Adipocyte (in vitro differentiated cells): ENCODE measurements around the gene GPD1.

Experiments
- DNase-seq: peaks from one replicate; pipeline ENCODE4 v3.0.0-alpha.2; 2015; ENCODE audit warnings: low read depth
- H3K27me3 ChIP-seq: replicated peaks from 2 replicates; pipeline ENCODE4 v1.7.0; 2013; ENCODE audit warnings: mild to moderate bottlenecking, low read length, moderate library complexity; ENCODE audit not compliant: control insufficient read depth, insufficient read depth
- H3K36me3 ChIP-seq: 2 replicates; pipeline ENCODE4 v1.7.0; 2013; ENCODE audit warnings: low read length, mild to moderate bottlenecking, moderate library complexity; ENCODE audit not compliant: control insufficient read depth, insufficient read depth, severe bottlenecking
- H3K4me1 ChIP-seq: 2 replicates; pipeline ENCODE4 v1.7.0; 2013; ENCODE audit warnings: mild to moderate bottlenecking, low read length, moderate library complexity; ENCODE audit not compliant: control insufficient read depth, insufficient read depth
- H3K4me3 ChIP-seq: 2 replicates; pipeline ENCODE4 v1.7.0; 2013; ENCODE audit warnings: mild to moderate bottlenecking, low read length, moderate library complexity
- H3K9ac ChIP-seq: 2 replicates; pipeline ENCODE4 v1.7.0; 2013; ENCODE audit warnings: mild to moderate bottlenecking, low read length, moderate library complexity
- H3K9me3 ChIP-seq: 2 replicates; pipeline ENCODE4 v1.7.0; 2013; ENCODE audit warnings: mild to moderate bottlenecking, low read length, moderate library complexity; ENCODE audit not compliant: control insufficient read depth

Gene GPD1

DNA sequence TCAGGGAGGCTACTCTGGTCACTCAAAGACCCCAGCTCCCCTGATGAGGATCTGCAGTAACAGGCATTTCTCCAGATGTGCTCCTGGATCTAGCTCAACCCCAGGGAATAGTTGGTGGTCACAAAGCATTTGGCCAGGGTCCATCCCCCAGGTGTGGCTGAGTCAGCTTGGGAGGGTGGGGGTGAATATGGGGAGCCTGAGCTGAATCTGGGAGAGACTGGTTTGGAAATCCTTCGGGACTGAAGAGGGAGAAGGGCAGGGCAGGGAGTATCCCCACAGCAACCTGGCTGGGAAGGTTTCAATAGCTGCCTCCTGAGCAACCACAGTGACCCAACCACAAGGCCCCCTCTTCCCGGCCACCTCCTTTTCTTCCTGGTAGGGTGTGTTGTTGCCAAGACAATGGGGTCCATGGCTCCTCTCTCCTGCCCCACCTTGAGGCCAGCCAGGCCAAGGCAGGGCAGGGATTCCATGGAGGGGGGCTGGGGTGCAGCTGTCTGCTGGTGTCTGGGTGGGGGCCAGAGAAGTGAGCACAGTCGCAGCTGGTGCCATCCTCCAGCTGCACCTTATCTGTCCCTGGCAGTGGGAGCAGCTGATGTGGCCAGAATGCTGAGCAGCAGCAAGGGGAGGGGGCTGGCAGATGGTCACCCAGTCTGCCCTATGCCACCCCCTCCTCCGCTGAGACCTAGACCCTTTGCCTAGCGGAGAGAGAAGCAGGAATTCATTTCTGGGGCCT, 40.9 kb upstream of the GPD1 start:
- H3K27me3 ChIP-seq, result no peaks in the 10 kb centered on the region
- no peak overlapping the region for H3K4me3 ChIP-seq
- no peaks in the 10 kb centered on the region for H3K36me3 ChIP-seq
- no peaks in the 10 kb centered on the region for H3K9me3 ChIP-seq
- no peak overlapping the region for H3K9ac ChIP-seq
- peaks cover 11% of the 10 kb centered on the region for H3K4me1 ChIP-seq
- DNase-seq, result no peak

DNA sequence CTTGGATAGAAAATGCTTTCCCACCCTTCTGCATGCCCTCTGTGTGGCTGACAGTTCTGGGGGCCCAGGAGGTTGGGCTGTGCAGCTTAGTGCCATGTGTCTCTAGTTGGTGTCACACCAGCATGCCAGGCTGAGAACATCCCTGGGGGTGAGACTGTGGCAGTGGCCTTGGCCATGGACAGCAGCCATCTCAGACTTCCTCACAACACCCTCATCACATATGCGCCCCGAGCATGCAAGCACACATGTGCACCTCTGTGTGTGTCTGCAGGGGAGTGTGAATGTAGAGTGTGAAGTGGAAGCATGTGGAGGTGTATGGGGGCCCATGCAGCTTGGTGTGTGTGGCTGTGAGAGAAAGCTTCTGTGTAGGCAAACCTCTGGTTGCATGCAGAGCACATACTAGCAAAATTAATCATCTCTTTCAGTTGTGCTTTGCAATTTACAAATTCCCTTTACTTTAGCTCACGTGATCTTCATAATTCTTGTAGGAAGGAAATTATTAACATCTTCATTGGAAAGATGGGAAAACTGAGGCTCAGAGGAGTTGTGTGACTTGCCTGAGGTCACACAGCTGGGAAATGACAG, 38.0 kb upstream of the GPD1 start:
- H3K27me3 ChIP-seq, result no peaks in the 10 kb centered on the region
- no peaks in the 10 kb centered on the region for H3K9me3 ChIP-seq
- peak; percentile 28 for DNase-seq
- no peak overlapping the region for H3K4me3 ChIP-seq
- peaks cover 13% of the 10 kb centered on the region for H3K4me1 ChIP-seq
- no peak overlapping the region for H3K9ac ChIP-seq
- H3K36me3 ChIP-seq, result no peaks in the 10 kb centered on the region

DNA sequence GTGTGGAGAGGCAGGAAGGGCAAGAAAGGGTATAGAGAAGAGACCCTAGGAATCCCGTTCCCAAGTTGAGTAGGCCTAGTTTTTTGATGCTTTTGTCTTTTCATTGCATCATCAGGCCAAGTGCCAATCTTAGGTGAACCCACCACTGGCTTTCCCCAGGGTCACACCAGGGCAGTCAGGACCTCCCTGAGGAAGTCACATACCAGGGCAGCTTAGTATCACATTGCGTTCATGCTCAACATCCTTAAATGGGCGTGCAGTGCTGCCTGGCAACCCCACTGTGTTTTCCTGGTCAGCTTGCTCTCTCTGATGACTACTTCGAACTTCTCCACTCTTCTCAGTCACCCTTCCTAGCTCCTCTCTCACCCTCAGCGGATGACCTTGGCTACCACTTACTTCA, 37.4 kb upstream of the GPD1 start:
- Histone ChIP-seq H3K9ac (no peak overlapping the region), H3K4me1 (peaks cover 9% of the 10 kb centered on the region), H3K4me3 (no peak overlapping the region), H3K36me3 (no peaks in the 10 kb centered on the region), H3K9me3 (no peaks in the 10 kb centered on the region), H3K27me3 (no peaks in the 10 kb centered on the region)
- DNase-seq, result peak; percentile 83

DNA sequence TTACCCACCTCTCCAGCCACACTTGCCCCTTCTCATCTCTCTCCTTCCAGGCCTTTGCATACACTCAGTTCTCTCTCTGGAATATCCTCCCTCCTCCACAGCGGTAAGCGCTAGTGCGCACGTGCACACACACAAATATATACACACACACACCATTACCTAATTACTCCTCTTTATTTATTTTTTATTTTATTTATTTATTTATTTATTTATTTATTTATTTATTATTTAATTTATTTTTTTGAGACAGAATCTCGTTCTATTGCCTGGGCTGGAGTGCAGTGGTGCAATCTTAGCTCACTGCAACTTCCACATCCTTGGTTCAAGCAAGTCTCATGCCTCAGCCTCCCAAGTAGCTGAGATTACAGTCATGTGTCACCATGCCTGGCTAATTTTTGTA, 34.7 kb upstream of the GPD1 start:
- H3K9ac ChIP-seq, result no peak overlapping the region
- H3K36me3 ChIP-seq, result no peaks in the 10 kb centered on the region
- peaks cover 7% of the 10 kb centered on the region for H3K4me1 ChIP-seq
- H3K4me3 ChIP-seq, result no peak overlapping the region
- no peak for DNase-seq
- no peaks in the 10 kb centered on the region for H3K9me3 ChIP-seq
- H3K27me3 ChIP-seq, result no peaks in the 10 kb centered on the region

GRCh38 chr12:50069539-50069938, 34.3 kb upstream of the GPD1 start:
- H3K9me3 ChIP-seq, result no peaks in the 10 kb centered on the region
- no peak overlapping the region for H3K4me3 ChIP-seq
- no peak for DNase-seq

GRCh38 chr12:50070314-50071060, 33.3 kb upstream of the GPD1 start:
- peak overlapping the region; percentile 27 for H3K9ac ChIP-seq
- H3K9me3 ChIP-seq, result no peaks in the 10 kb centered on the region
- peak; percentile 93 for DNase-seq
- H3K36me3 ChIP-seq, result no peaks in the 10 kb centered on the region
- H3K4me3 ChIP-seq, result no peak overlapping the region
- H3K27me3 ChIP-seq, result no peaks in the 10 kb centered on the region
- peaks cover 10% of the 10 kb centered on the region for H3K4me1 ChIP-seq

More at GRCh38 chr12:50069539-50069938, 34.3 kb upstream of the GPD1 start:
- H3K9ac ChIP-seq, result no peak overlapping the region
- H3K4me1 ChIP-seq, result peaks cover 7% of the 10 kb centered on the region
- H3K27me3 ChIP-seq, result no peaks in the 10 kb centered on the region
- H3K36me3 ChIP-seq, result no peaks in the 10 kb centered on the region

- Histone ChIP-seq H3K36me3 (no peaks in the 10 kb centered on the region), H3K4me3 (no peak overlapping the region), H3K9me3 (no peaks in the 10 kb centered on the region), H3K9ac (no peak overlapping the region), H3K4me1 (peaks cover 11% of the 10 kb centered on the region), H3K27me3 (no peaks in the 10 kb centered on the region)
- no peak for DNase-seq
These were observed 31.5 kb upstream of the GPD1 start for GRCh38 chr12:50072198-50072907.

DNA sequence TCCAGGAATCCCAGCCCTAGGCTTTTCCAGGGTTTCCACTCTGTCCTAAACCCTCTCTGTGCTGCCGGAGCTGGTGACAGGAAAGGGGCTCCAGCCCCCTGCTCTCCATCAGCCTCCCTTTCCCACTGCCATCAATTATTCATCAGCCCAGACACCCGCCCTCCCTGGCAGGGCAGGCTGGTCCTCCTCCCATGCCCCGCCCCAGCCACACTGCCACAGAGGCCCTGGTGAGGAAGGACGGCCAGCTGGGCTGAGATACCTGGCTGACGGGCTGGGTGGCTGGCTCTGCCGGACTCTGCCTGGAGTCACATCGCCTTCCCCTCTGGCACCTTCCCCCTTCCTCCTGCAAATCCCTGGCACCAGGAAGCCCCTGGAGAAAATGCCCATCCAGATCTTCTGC, 30.6 kb upstream of the GPD1 start:
- Histone ChIP-seq H3K4me1 (peaks cover 11% of the 10 kb centered on the region), H3K36me3 (no peaks in the 10 kb centered on the region), H3K27me3 (no peaks in the 10 kb centered on the region), H3K9ac (no peak overlapping the region), H3K4me3 (no peak overlapping the region), H3K9me3 (no peaks in the 10 kb centered on the region)
- no peak for DNase-seq

DNA sequence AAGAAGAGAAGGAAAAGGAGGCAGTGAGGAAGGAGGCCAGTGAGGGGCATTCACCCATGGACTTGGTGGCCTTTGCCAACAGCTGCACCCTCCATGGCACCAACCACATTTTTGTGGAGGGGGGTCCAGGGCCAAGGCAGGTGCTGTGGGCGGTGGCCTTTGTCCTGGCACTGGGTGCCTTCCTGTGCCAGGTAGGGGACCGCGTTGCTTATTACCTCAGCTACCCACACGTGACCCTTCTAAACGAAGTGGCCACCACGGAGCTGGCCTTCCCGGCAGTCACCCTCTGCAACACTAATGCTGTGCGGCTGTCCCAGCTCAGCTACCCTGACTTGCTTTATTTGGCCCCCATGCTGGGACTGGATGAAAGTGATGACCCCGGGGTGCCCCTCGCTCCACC, 30.1 kb upstream of the GPD1 start:
- Histone ChIP-seq H3K27me3 (no peaks in the 10 kb centered on the region), H3K4me1 (peaks cover 11% of the 10 kb centered on the region), H3K36me3 (no peaks in the 10 kb centered on the region), H3K9me3 (no peaks in the 10 kb centered on the region), H3K9ac (no peak overlapping the region), H3K4me3 (no peak overlapping the region)
- DNase-seq, result no peak

GRCh38 chr12:50074936-50075807, 28.6 kb upstream of the GPD1 start:
- Histone ChIP-seq H3K36me3 (no peaks in the 10 kb centered on the region), H3K27me3 (no peaks in the 10 kb centered on the region), H3K4me1 (peaks cover 10% of the 10 kb centered on the region), H3K4me3 (no peak overlapping the region), H3K9me3 (no peaks in the 10 kb centered on the region), H3K9ac (peak overlapping the region; percentile 34)
- peak; percentile 93 for DNase-seq
